Uterus (tissue), 4 donors: ENCODE results near the gene GSTT2. TPM values are rescaled to one million over a fixed set of nuclear protein-coding genes. Genes with fewer than 3 reads are reported as not detected.

Experiments
- DNase-seq, 2 donors: peaks; one replicate each; pipeline ENCODE4 v3.0.0-alpha.2; 2019 to 2020
- H3K27ac ChIP-seq, 2 donors: fragments of 200-600 bp; sonication (generic); 1 replicate in 1 of 2; 2 replicates in 1 of 2; pipeline ENCODE4 v1.5.1; 2016 to 2018
- H3K27me3 ChIP-seq, 2 donors: fragments of 200-600 bp; sonication (generic); one replicate each; pipeline ENCODE4 v1.5.1; 2018 to 2019; ENCODE audit warnings: control low read depth in 1 of 2
- H3K36me3 ChIP-seq, 2 donors: fragments of 200-600 bp; sonication (generic); one replicate each; pipeline ENCODE4 v1.5.1; 2019; ENCODE audit warnings: control low read depth in 1 of 2
- H3K4me1 ChIP-seq, 2 donors: fragments of 200-600 bp; sonication (generic); one replicate each; pipeline ENCODE4 v1.5.1; 2018 to 2019; ENCODE audit warnings: control low read depth in 1 of 2
- H3K4me3 ChIP-seq, 2 donors: fragments of 200-600 bp; sonication (generic); 1 replicate in 1 of 2; 2 replicates in 1 of 2; pipeline ENCODE4 v1.5.1; 2018 to 2019; ENCODE audit warnings: mild to moderate bottlenecking in 1 of 2
- H3K9me3 ChIP-seq, 2 donors: fragments of 200-600 bp; sonication (generic); one replicate each; pipeline ENCODE4 v1.5.1; 2019; ENCODE audit warnings: control low read depth in 1 of 2
- POLR2A ChIP-seq, 2 donors: fragments of 450-650 bp; IDR thresholded peaks; one replicate each; pipeline ENCODE4 v1.6.1; 2016; ENCODE audit warnings: antibody characterized with exemption in 2 of 2, mild to moderate bottlenecking in 1 of 2, moderate library complexity in 1 of 2
- intact Hi-C: fragments of 100-400 bp; cut with DNase I; formaldehyde crosslinking; loops from one replicate; pipeline ENCODE4 v1.15.1; 2023; ENCODE audit warnings: low total_unique reads
- total RNA-seq, 4 donors: library from RNA; depleted of rRNA in 3 of 4; stranded (reverse); fragments of >200 nt in 3 of 4; gene quantifications; one replicate each; pipeline versions ENCODE4 v1.1.0 to v1.2.4, GENCODE V29; 2014 to 2023
- TF ChIP-seq, protein P1 (sequence below), 4 experiments: fragments of 200-600 bp in 2 of 4; fragments of 450-650 bp in 2 of 4; sonication (generic) in 2 of 4; IDR thresholded peaks; one replicate each; pipeline ENCODE4 v1.5.1; 2016 to 2019; ENCODE audit warnings: antibody characterized with exemption in 4 of 4, mild to moderate bottlenecking in 2 of 4, moderate library complexity in 1 of 4
- donor health status: DM: yes; HTN: yes; CAD: no.

GSTT2 gene
- total RNA-seq, 4 donors from 2014 or later: not detected

DNA sequence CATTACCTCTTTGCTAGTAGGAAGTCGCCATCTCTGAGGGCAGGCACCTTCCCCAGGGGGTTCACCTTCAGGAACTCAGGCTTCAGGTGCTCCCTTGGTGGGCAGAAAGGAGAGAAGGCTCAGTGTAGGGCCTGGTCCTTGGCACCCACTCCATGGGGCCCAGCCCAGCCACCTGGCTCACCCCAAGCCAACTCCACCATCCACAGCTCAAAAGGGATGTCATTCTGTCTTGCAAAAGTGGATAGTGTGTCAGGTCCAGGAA is 28.0 kb downstream of the GSTT2 start:
- Histone ChIP-seq H3K36me3 (no peaks in the 10 kb centered on the region), H3K9me3 (no peaks in the 10 kb centered on the region), H3K4me1 (no peaks in the 10 kb centered on the region), H3K4me3 (no peak overlapping the region), H3K27ac (no peak overlapping the region), H3K27me3 (no peaks in the 10 kb centered on the region)
- no peak for DNase-seq
- intact Hi-C loops: no loop called here
- TF ChIP-seq POLR2A (IDR thresholded peaks at IDR 0.05): no peak
- TF ChIP-seq, protein P1, sequence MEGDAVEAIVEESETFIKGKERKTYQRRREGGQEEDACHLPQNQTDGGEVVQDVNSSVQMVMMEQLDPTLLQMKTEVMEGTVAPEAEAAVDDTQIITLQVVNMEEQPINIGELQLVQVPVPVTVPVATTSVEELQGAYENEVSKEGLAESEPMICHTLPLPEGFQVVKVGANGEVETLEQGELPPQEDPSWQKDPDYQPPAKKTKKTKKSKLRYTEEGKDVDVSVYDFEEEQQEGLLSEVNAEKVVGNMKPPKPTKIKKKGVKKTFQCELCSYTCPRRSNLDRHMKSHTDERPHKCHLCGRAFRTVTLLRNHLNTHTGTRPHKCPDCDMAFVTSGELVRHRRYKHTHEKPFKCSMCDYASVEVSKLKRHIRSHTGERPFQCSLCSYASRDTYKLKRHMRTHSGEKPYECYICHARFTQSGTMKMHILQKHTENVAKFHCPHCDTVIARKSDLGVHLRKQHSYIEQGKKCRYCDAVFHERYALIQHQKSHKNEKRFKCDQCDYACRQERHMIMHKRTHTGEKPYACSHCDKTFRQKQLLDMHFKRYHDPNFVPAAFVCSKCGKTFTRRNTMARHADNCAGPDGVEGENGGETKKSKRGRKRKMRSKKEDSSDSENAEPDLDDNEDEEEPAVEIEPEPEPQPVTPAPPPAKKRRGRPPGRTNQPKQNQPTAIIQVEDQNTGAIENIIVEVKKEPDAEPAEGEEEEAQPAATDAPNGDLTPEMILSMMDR (IDR thresholded peaks at IDR 0.05): no peak

DNA sequence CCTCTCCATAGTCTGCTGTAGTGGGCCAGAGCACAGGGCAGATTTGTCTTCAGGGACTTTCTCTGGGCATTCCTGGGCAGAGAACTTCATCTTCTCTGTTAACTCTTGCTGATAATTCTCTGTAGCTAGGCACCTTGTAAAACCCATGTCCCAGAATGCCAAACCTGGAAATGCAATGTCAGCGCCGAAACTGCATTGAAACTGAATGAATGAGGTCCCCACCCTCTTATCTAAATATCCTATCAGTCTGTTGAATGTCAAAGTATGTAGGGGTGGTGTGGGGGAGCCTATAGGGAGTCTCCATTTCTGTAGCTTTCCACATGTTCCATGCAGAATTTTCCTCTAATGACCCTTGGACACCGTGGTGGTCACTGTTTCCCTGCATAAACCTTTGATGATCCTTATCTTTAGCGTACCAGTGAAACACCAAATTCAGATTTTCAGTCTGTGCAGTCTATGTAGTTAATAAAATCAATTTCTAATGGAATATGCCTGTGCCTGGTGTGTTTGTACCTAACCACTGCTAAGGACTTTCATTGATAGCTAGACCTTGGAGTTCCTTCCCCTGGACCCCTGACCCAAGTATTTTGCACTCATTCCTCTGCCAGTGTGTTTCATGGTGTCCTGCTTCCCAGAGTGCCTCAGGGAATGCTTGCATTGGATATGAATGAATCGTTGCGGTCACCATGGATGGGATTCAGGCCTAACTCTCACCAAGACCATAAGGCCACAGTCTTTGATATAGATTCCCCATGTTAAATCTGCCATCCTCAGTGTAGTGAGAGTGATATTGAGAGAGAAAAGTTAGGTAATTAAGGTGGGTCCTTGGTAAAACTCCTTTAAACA is 28.7 kb downstream of the GSTT2 start:
- Histone ChIP-seq H3K4me1 (no peaks in the 10 kb centered on the region), H3K9me3 (no peaks in the 10 kb centered on the region), H3K4me3 (no peak overlapping the region), H3K27ac (no peak overlapping the region), H3K36me3 (no peaks in the 10 kb centered on the region), H3K27me3 (no peaks in the 10 kb centered on the region)
- TF ChIP-seq, protein P1 (IDR thresholded peaks at IDR 0.05): no peak
- TF ChIP-seq POLR2A (IDR thresholded peaks at IDR 0.05): no peak
- intact Hi-C loops: no loop called here
- no peak for DNase-seq

DNA sequence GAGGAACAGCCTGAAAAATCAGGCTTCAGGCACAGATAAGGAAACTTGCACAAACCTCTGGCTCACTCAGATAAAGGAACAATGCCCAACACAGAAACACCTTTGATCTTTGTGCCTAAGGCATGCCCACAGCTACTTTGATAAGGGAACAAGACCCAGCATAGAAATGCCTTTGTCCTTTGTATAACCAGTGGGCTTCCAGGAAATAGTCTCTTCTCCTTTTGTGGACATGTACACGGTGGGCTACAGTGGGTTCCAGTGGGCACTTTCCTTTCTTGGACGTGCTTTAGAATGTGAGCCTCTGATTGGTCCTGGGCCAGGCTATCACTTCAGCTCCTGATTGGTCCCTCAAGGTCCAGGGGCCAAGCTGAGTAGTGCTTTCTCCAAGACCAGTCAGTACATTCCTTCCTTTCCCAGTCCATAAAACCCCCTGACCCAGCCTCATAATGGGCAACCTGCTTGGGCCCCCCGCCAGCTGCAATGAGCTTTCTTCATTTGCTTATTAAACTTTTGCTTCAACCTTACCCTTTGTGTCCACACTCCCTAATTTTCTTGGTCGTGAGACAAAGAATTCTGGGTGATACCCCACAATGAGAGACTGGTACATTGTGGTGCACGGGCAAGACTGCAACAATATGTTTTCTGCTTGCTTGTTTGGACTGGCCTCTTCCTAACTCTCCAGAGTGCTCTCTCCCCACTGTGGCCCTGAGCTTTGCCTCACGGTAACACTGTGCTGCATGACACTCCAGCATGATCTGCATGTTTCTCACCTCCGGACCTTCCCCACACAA is 29.5 kb downstream of the GSTT2 start:
- Histone ChIP-seq H3K27me3 (no peaks in the 10 kb centered on the region), H3K9me3 (no peaks in the 10 kb centered on the region), H3K27ac (no peak overlapping the region), H3K4me3 (no peak overlapping the region), H3K4me1 (no peaks in the 10 kb centered on the region), H3K36me3 (no peaks in the 10 kb centered on the region)
- intact Hi-C loops: no loop called here
- DNase-seq: no peak
- TF ChIP-seq, protein P1 (IDR thresholded peaks at IDR 0.05): no peak
- TF ChIP-seq POLR2A (IDR thresholded peaks at IDR 0.05): no peak

DNA sequence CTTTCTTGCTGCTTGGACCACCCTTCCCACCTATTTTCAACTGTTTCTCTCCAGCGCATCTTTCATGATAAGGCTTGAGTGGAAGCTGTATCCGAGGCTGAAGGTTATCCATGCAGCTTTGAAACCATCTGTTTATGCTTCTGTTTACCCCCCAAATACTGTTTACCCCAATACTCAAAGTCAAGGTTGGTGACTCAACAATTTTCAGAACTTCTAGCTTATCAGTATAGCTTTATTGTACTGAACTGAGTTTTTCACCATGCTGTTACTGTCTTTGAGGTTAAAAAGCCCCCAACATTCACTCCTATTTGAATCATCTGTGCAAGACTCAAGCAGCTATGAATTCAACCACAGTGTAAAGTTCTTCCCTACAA is 30.1 kb downstream of the GSTT2 start:
- no peaks in the 10 kb centered on the region for H3K9me3 ChIP-seq
- no peak for DNase-seq
- H3K27ac ChIP-seq: no peak overlapping the region
- no peaks in the 10 kb centered on the region for H3K36me3 ChIP-seq
- H3K4me3 ChIP-seq: no peak overlapping the region
- TF ChIP-seq POLR2A (IDR thresholded peaks at IDR 0.05): no peak
- TF ChIP-seq, protein P1 (IDR thresholded peaks at IDR 0.05): no peak
- H3K4me1 ChIP-seq: no peaks in the 10 kb centered on the region
- intact Hi-C loops: no loop called here
- H3K27me3 ChIP-seq: no peaks in the 10 kb centered on the region

DNA sequence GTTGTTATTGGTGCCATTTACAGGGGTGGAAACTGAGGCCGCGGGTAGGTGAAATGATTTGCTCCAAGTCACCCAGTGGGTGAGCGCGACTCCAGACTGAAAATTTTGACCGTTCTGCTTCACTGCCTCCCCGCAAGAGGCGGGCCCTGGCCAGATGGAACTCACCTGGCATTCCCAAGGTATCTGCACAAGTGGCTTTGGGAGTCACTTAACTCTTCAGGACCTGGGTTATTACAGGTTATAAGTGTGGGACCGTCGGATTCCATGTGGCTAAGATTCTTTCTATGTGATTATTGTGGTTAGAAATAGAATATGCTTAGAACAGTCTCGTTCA is 31.8 kb downstream of the GSTT2 start:
- Histone ChIP-seq H3K27ac (peak overlapping the region; percentile 70 to 78), H3K4me3 (peak overlapping the region; percentile 90 to 97), H3K27me3 (no peaks in the 10 kb centered on the region), H3K36me3 (no peaks in the 10 kb centered on the region), H3K4me1 (no peaks in the 10 kb centered on the region), H3K9me3 (no peaks in the 10 kb centered on the region)
- no peak for DNase-seq
- no peak for TF ChIP-seq POLR2A (IDR thresholded peaks at IDR 0.05)
- TF ChIP-seq, protein P1 (IDR thresholded peaks at IDR 0.05): no peak
- intact Hi-C loops: no loop called here
